Immature natural killer cell (primary cell): Measurements from ENCODE around the gene CEP57L1. TPM values are rescaled to one million over a fixed set of nuclear protein-coding genes. Genes with fewer than 3 reads are reported as not detected.
"Not testable (repeated sequence)": the region's sequence is repeated elsewhere in the genome, so short reads cannot be mapped to it uniquely, and the experiment has no call there.

Source experiments
- DNase-seq, 3 donors: peaks; one replicate each; pipeline ENCODE4 v3.0.0; 2022; ENCODE audit warnings: mixed read lengths in 1 of 3
- H3K27ac Mint-ChIP-seq, 6 donors: one replicate each; pipeline ENCODE4 v1.8.0; 2020; ENCODE audit warnings: mixed read lengths in 6 of 6, mild to moderate bottlenecking in 5 of 6, inconsistent platforms in 4 of 6, moderate library complexity in 3 of 6
- H3K27me3 Mint-ChIP-seq, 3 donors: one replicate each; pipeline ENCODE4 v1.8.0; 2020 to 2021; ENCODE audit warnings: low read depth in 3 of 3, mild to moderate bottlenecking in 3 of 3, mixed read lengths in 3 of 3, moderate library complexity in 3 of 3, inconsistent platforms in 1 of 3
- H3K36me3 Mint-ChIP-seq, 3 donors: one replicate each; pipeline ENCODE4 v1.8.0; 2020; ENCODE audit warnings: mixed read lengths in 3 of 3, inconsistent platforms in 2 of 3, mild to moderate bottlenecking in 2 of 3
- H3K4me1 Mint-ChIP-seq, 2 donors: one replicate each; pipeline ENCODE4 v1.8.0; 2020; ENCODE audit warnings: inconsistent platforms in 2 of 2, mild to moderate bottlenecking in 2 of 2, mixed read lengths in 2 of 2, moderate library complexity in 1 of 2
- H3K4me3 Mint-ChIP-seq, 5 donors: one replicate each; pipeline ENCODE4 v1.8.0; 2020; ENCODE audit warnings: mild to moderate bottlenecking in 5 of 5, mixed read lengths in 5 of 5, inconsistent platforms in 3 of 5, moderate library complexity in 3 of 5
- H3K9me3 Mint-ChIP-seq, 6 donors: one replicate each; pipeline ENCODE4 v1.8.0; 2020; ENCODE audit warnings: mild to moderate bottlenecking in 6 of 6, mixed read lengths in 6 of 6, inconsistent platforms in 4 of 6, moderate library complexity in 3 of 6
- polyA plus RNA-seq, 3 donors: library from polyadenylated mRNA; unstranded; fragments of 300-500 nt; fragmentation: Illumina TruSeq; gene quantifications; one replicate each; pipeline ENCODE4 v1.2.3, GENCODE V29; 2021

The CEP57L1 gene
- polyA plus RNA-seq, 3 donors from 2014 or later = 2.9 to 7.5 (median 6.9) TPM

GRCh38 chr6:109178921-109179320, 83.6 kb downstream of the CEP57L1 start:
- no peak for DNase-seq
- Mint-ChIP-seq H3K4me1 (no peaks in the 10 kb centered on the region), H3K27ac (no peak overlapping the region), H3K36me3 (no peaks in the 10 kb centered on the region), H3K9me3 (no peaks in the 10 kb centered on the region), H3K27me3 (peaks cover 4 to 7% (median 6%) of the 10 kb centered on the region in 3 donors), H3K4me3 (no peak overlapping the region)

GRCh38 chr6:109179507-109179906, 84.2 kb downstream of the CEP57L1 start:
- DNase-seq = no peak
- peaks cover 4 to 9% (median 8%) of the 10 kb centered on the region in 3 donors for H3K27me3 Mint-ChIP-seq
- H3K27ac Mint-ChIP-seq = no peak overlapping the region
- no peaks in the 10 kb centered on the region for H3K36me3 Mint-ChIP-seq
- H3K4me3 Mint-ChIP-seq = no peak overlapping the region
- H3K9me3 Mint-ChIP-seq = no peaks in the 10 kb centered on the region
- no peaks in the 10 kb centered on the region for H3K4me1 Mint-ChIP-seq

- H3K4me1 Mint-ChIP-seq = peaks cover 0 to under 1% of the 10 kb centered on the region in 2 donors
- H3K36me3 Mint-ChIP-seq = no peaks in the 10 kb centered on the region
- H3K9me3 Mint-ChIP-seq = no peaks in the 10 kb centered on the region
- H3K27ac Mint-ChIP-seq = no peak overlapping the region
- H3K27me3 Mint-ChIP-seq = peaks cover 2 to 9% (median 4%) of the 10 kb centered on the region in 3 donors
- H3K4me3 Mint-ChIP-seq = no peak overlapping the region
- DNase-seq = no peak
Observed at GRCh38 chr6:109182578-109182977, 87.3 kb downstream of the CEP57L1 start.

- Mint-ChIP-seq H3K27me3 (peaks cover 2 to 7% (median 4%) of the 10 kb centered on the region in 3 donors), H3K27ac (no peak overlapping the region), H3K4me3 (no peak overlapping the region), H3K9me3 (no peaks in the 10 kb centered on the region), H3K4me1 (peaks cover 1 to 5% of the 10 kb centered on the region in 2 donors), H3K36me3 (no peaks in the 10 kb centered on the region)
- no peak for DNase-seq
Observed at GRCh38 chr6:109183109-109183650, 87.9 kb downstream of the CEP57L1 start.

- DNase-seq = no peak
- H3K36me3 Mint-ChIP-seq = no peaks in the 10 kb centered on the region
- H3K4me1 Mint-ChIP-seq = peaks cover 1 to 5% of the 10 kb centered on the region in 2 donors
- H3K9me3 Mint-ChIP-seq = no peaks in the 10 kb centered on the region
- peaks cover 2 to 7% (median 4%) of the 10 kb centered on the region in 3 donors for H3K27me3 Mint-ChIP-seq
- no peak overlapping the region for H3K4me3 Mint-ChIP-seq
- H3K27ac Mint-ChIP-seq = no peak overlapping the region
Observed at GRCh38 chr6:109184638-109185037, 89.3 kb downstream of the CEP57L1 start.

- no peak overlapping the region for H3K4me3 Mint-ChIP-seq
- H3K9me3 Mint-ChIP-seq = peaks cover 0 to 6% (median 4%) of the 10 kb centered on the region in 6 donors
- H3K36me3 Mint-ChIP-seq = peaks cover 0 to 5% (median 0%) of the 10 kb centered on the region in 3 donors
- DNase-seq = no peak
- H3K27ac Mint-ChIP-seq = no peak overlapping the region
- peaks cover 2 to 7% (median 4%) of the 10 kb centered on the region in 3 donors for H3K27me3 Mint-ChIP-seq
- H3K4me1 Mint-ChIP-seq = peaks cover 1 to 5% of the 10 kb centered on the region in 2 donors
Observed at GRCh38 chr6:109186012-109186411, 90.7 kb downstream of the CEP57L1 start.

GRCh38 chr6:109187399-109188114, 92.2 kb downstream of the CEP57L1 start:
- H3K27me3 Mint-ChIP-seq = peaks cover 2 to 10% (median 4%) of the 10 kb centered on the region in 3 donors
- peak overlapping the region in 1 of 6 donors; percentile 18 for H3K27ac Mint-ChIP-seq
- peaks cover 0 to 12% (median 0%) of the 10 kb centered on the region in 3 donors for H3K36me3 Mint-ChIP-seq
- no peak overlapping the region for H3K4me3 Mint-ChIP-seq
- peak; percentile 48 to 57 (median 53) for DNase-seq
- H3K4me1 Mint-ChIP-seq = peaks cover 1 to 5% of the 10 kb centered on the region in 2 donors
- peaks cover 0 to 13% (median 6%) of the 10 kb centered on the region in 6 donors for H3K9me3 Mint-ChIP-seq

GRCh38 chr6:109188115-109188411, 92.8 kb downstream of the CEP57L1 start:
- Mint-ChIP-seq H3K4me1 (peaks cover 1 to 5% of the 10 kb centered on the region in 2 donors), H3K27ac (no peak overlapping the region), H3K9me3 (peaks cover 0 to 13% (median 7%) of the 10 kb centered on the region in 6 donors), H3K27me3 (peaks cover 2 to 10% (median 4%) of the 10 kb centered on the region in 3 donors), H3K4me3 (no peak overlapping the region), H3K36me3 (peaks cover 0 to 12% (median 0%) of the 10 kb centered on the region in 3 donors)
- no peak for DNase-seq

GRCh38 chr6:109191368-109191767, 96.1 kb downstream of the CEP57L1 start:
- H3K27me3 Mint-ChIP-seq, DNase-seq, H3K27ac Mint-ChIP-seq, H3K4me1 Mint-ChIP-seq, H3K4me3 Mint-ChIP-seq: not testable (repeated sequence)
- Mint-ChIP-seq H3K36me3 (peaks cover 0 to 12% (median 0%) of the 10 kb centered on the region in 3 donors), H3K9me3 (peaks cover 0 to 13% (median 7%) of the 10 kb centered on the region in 6 donors)

- DNase-seq = no peak
- peaks cover 0 to 13% (median 7%) of the 10 kb centered on the region in 6 donors for H3K9me3 Mint-ChIP-seq
- no peak overlapping the region for H3K27ac Mint-ChIP-seq
- peaks cover 0 to 3% (median 2%) of the 10 kb centered on the region in 3 donors for H3K27me3 Mint-ChIP-seq
- peaks cover 0 to 12% (median 0%) of the 10 kb centered on the region in 3 donors for H3K36me3 Mint-ChIP-seq
- H3K4me3 Mint-ChIP-seq = no peak overlapping the region
- H3K4me1 Mint-ChIP-seq = peaks cover under 1 to 2% of the 10 kb centered on the region in 2 donors
Observed at GRCh38 chr6:109192865-109193264, 97.6 kb downstream of the CEP57L1 start.

- no peak overlapping the region for H3K4me3 Mint-ChIP-seq
- H3K4me1 Mint-ChIP-seq = no peaks in the 10 kb centered on the region
- H3K9me3 Mint-ChIP-seq = peaks cover 0 to 13% (median 7%) of the 10 kb centered on the region in 6 donors
- no peak for DNase-seq
- H3K27ac Mint-ChIP-seq = no peak overlapping the region
- H3K36me3 Mint-ChIP-seq = peaks cover 0 to 12% (median 0%) of the 10 kb centered on the region in 3 donors
- H3K27me3 Mint-ChIP-seq = peaks cover 0 to 3% (median 2%) of the 10 kb centered on the region in 3 donors
Observed at GRCh38 chr6:109194880-109195279, 99.6 kb downstream of the CEP57L1 start.

GRCh38 chr6:109197061-109197460, 101.8 kb downstream of the CEP57L1 start:
- Mint-ChIP-seq H3K27me3 (peaks cover 0 to 1% (median under 1%) of the 10 kb centered on the region in 3 donors), H3K4me3 (no peak overlapping the region), H3K36me3 (peaks cover 0 to 1% (median 0%) of the 10 kb centered on the region in 3 donors), H3K9me3 (peaks cover 0 to 6% (median under 1%) of the 10 kb centered on the region in 6 donors), H3K27ac (no peak overlapping the region), H3K4me1 (no peaks in the 10 kb centered on the region)
- no peak for DNase-seq

- no peak for DNase-seq
- H3K9me3 Mint-ChIP-seq = no peaks in the 10 kb centered on the region
- H3K27me3 Mint-ChIP-seq = peaks cover 1 to 2% (median 1%) of the 10 kb centered on the region in 3 donors
- H3K4me1 Mint-ChIP-seq = no peaks in the 10 kb centered on the region
- H3K4me3 Mint-ChIP-seq = no peak overlapping the region
- no peaks in the 10 kb centered on the region for H3K36me3 Mint-ChIP-seq
- H3K27ac Mint-ChIP-seq = no peak overlapping the region
Observed at GRCh38 chr6:109202409-109203264, 107.3 kb downstream of the CEP57L1 start.

- H3K27ac Mint-ChIP-seq = no peak overlapping the region
Observed at GRCh38 chr6:109204511-109204910, 109.2 kb downstream of the CEP57L1 start.

More at GRCh38 chr6:109204511-109204910, 109.2 kb downstream of the CEP57L1 start:
- Mint-ChIP-seq H3K36me3 (no peaks in the 10 kb centered on the region), H3K4me3 (no peak overlapping the region), H3K4me1 (no peaks in the 10 kb centered on the region), H3K9me3 (no peaks in the 10 kb centered on the region), H3K27me3 (peaks cover 1 to 2% (median 1%) of the 10 kb centered on the region in 3 donors)
- DNase-seq = no peak
